ENCODE data around the gene ASIC1. TPM values are rescaled to one million over a fixed set of nuclear protein-coding genes. Genes with fewer than 3 reads are reported as not detected.
A peak's percentile ranks its signal among the peaks of the same experiment; 100 is the strongest.

Gene ASIC1
- total RNA-seq, 1 experiment from 2014 or later, result 6.0 TPM

DNA sequence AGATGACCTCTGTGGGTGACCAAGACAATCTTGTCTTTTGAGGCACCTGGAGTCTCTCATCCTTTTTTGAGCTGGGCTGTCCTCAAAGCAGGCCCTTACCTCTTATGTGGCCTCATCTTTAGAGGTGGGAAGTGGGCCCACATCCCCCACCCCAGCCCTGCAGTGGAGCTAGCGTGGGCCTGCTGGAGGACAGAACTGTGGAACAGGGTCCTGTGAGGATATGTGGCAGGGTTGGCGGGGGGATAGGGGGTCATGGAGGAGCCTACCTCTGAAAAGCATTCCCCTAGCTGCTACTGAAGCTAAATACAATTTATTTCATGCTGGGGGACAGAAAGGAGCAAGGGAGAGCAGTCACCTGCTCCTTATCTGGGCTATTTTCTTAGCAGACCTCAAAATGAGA lies 46.0 kb downstream of the ASIC1 start:
- no peak for TF ChIP-seq EZH2 (IDR thresholded peaks at IDR 0.05; ENCODE audit: low read length, unreplicated experiment)
- TF ChIP-seq, protein P1, sequence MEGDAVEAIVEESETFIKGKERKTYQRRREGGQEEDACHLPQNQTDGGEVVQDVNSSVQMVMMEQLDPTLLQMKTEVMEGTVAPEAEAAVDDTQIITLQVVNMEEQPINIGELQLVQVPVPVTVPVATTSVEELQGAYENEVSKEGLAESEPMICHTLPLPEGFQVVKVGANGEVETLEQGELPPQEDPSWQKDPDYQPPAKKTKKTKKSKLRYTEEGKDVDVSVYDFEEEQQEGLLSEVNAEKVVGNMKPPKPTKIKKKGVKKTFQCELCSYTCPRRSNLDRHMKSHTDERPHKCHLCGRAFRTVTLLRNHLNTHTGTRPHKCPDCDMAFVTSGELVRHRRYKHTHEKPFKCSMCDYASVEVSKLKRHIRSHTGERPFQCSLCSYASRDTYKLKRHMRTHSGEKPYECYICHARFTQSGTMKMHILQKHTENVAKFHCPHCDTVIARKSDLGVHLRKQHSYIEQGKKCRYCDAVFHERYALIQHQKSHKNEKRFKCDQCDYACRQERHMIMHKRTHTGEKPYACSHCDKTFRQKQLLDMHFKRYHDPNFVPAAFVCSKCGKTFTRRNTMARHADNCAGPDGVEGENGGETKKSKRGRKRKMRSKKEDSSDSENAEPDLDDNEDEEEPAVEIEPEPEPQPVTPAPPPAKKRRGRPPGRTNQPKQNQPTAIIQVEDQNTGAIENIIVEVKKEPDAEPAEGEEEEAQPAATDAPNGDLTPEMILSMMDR (conservative IDR thresholded peaks at IDR 0.05; ENCODE audit: low read depth, low read length), result no peak
- no peak for TF ChIP-seq EZH2phosphoT487 (IDR thresholded peaks at IDR 0.05; ENCODE audit: borderline replicate concordance, low read length)

DNA sequence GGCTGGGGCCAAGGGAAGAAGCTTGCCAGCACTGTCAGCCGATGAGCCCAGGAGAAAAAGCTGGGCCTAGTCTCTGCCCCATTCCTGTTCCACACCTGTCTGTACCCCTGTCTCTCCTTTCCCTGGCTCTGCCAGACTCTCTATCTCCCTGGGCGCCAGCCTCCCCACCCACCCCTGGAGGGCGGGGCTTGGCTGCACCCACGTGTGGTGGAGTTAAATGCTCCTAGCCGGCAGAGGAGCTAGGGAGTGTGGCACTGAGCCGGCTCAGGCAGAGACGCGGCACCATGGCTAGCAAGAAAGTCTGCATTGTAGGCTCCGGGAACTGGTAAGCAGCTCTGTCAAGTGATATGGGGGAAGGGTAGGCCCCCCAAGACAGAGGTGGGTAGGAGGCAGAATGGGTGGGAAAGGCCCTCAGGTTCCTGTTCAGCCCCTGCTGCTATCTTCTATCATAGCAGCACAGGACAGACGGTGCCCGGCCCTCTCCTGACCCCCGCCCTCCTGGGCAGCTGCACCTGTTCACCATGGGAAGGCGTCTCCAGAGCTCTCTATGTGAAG lies 46.4 kb downstream of the ASIC1 start, which contains the start of gene GPD1:
GPD1 (plus strand) TSS at position 242 of the 555 bp plus-strand sequence; CDS start at position 285, 43 bp downstream.
- no peaks in the 10 kb centered on the region for H3K79me2 ChIP-seq (ENCODE audit: low read length)
- H3K4me3 ChIP-seq (ENCODE audit: low read length), result no peak within 1 kb of the TSS
- peak; percentile 79 for ATAC-seq
- no peak within 1 kb of the TSS for H3K4me2 ChIP-seq (ENCODE audit: low read length)
- no peaks in the 10 kb centered on the region for H3F3A ChIP-seq (ENCODE audit: low read length, unreplicated experiment)
- H3K9me2 ChIP-seq (replicated peaks; ENCODE audit: low read length), result no peaks in the 10 kb centered on the region
- peak; percentile 50 for DNase-seq
- ChIA-PET POLR2A (ENCODE audit: unreplicated experiment) (interaction anchor here (0.5 to 0.7 kb wide), 4 partner anchors 19 to 117 kb away, joined by 3 to 4 read pairs (median 3); partner anchors contain the start of gene CERS5), CTCF (interaction anchor here (0.6 to 1.2 kb wide), 3 partner anchors 16 to 226 kb away, joined by 3 to 4 read pairs (median 3); partner anchors contain the start of gene SMARCD1)
- no peak within 1 kb of the TSS for H3K27ac ChIP-seq (ENCODE audit: low read length)
- H3K27me3 ChIP-seq (ENCODE audit: low read length), result no peaks in the 10 kb centered on the region
- H2AFZ ChIP-seq (ENCODE audit: low read length), result no peak within 1 kb of the TSS
- intact Hi-C loops (cut with micrococcal nuclease), result no loop called here
- H3K9ac ChIP-seq (ENCODE audit: low read length), result no peak within 1 kb of the TSS
- no peaks in the 10 kb centered on the region for H4K20me1 ChIP-seq (ENCODE audit: low read length)
- H3K4me1 ChIP-seq (ENCODE audit: insufficient read depth, low read length), result peaks cover 12% of the 10 kb centered on the region
- H3K36me3 ChIP-seq (ENCODE audit: low read depth, low read length), result peaks cover 12% of the 10 kb centered on the region
- no peaks in the 10 kb centered on the region for H3K9me3 ChIP-seq (ENCODE audit: low read length)
- no peak for TF ChIP-seq EZH2phosphoT487 (IDR thresholded peaks at IDR 0.05; ENCODE audit: borderline replicate concordance, low read length)
- no peak for TF ChIP-seq EZH2 (IDR thresholded peaks at IDR 0.05; ENCODE audit: low read length, unreplicated experiment)
- TF ChIP-seq, protein P1 (conservative IDR thresholded peaks at IDR 0.05; ENCODE audit: low read depth, low read length), result no peak
- no TSS peak for BruUV-seq (replicated peaks)

More for the DNA sequence above, 46.0 kb downstream of the ASIC1 start:
- ATAC-seq (no peak), DNase-seq (no peak)
- Histone ChIP-seq H3K79me2 (ENCODE audit: low read length) (no peaks in the 10 kb centered on the region), H4K20me1 (ENCODE audit: low read length) (no peaks in the 10 kb centered on the region), H3F3A (ENCODE audit: low read length, unreplicated experiment) (no peaks in the 10 kb centered on the region), H3K9ac (ENCODE audit: low read length) (no peak overlapping the region), H3K4me2 (ENCODE audit: low read length) (no peak overlapping the region), H3K9me2 (replicated peaks; ENCODE audit: low read length) (no peaks in the 10 kb centered on the region), H3K4me1 (ENCODE audit: insufficient read depth, low read length) (peaks cover 15% of the 10 kb centered on the region), H3K27ac (ENCODE audit: low read length) (no peak overlapping the region), H3K27me3 (ENCODE audit: low read length) (no peaks in the 10 kb centered on the region), H2AFZ (ENCODE audit: low read length) (no peak overlapping the region), H3K9me3 (ENCODE audit: low read length) (no peaks in the 10 kb centered on the region), H3K4me3 (ENCODE audit: low read length) (no peak overlapping the region), H3K36me3 (ENCODE audit: low read depth, low read length) (peaks cover 17% of the 10 kb centered on the region)
- no TSS peak for BruUV-seq (replicated peaks)
- POLR2A ChIA-PET (ENCODE audit: unreplicated experiment), result interaction anchor here (0.7 kb wide), 1 partner anchor 64 kb away, joined by 4 read pairs; the partner anchor contains the start of gene CERS5
- CTCF ChIA-PET, result interaction anchor here (1.0 to 1.2 kb wide), 2 partner anchors 15 to 18 kb away, joined by 3 to 4 read pairs; partner anchors contain the start of gene SMARCD1
- intact Hi-C loops (cut with micrococcal nuclease), result no loop called here

Data from PC-3 (cell line).